ENCODE data around the gene HOXA5.
A peak's percentile ranks its signal among the peaks of the same experiment; 100 is the strongest.

The HOXA5 gene

DNA sequence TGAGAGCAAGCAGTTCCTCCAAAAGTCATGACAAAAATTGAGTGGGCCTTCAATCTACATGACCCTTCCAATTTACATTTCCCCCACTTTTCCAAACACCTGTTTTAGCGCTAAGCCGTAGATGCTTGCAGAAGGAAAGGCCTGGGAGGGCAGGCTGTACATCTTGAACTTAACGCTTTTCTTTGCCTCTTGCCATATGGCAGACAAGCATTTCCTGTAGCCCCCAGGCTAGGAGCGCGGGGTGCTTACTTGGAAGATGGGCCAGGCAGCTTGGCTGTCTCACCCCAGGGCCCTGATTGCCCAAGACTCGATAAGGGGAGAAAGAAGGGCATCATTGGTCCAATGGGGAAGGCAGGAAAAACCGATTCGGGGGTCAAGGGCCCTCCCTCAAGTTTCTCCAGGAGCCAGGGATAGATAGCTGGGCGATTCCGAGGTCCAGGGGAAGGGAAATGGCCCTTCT, 28.9 kb upstream of the HOXA5 start:
- no peak for DNase-seq (ENCODE audit: low read depth, low spot score)
- peak overlapping the region; percentile 93 for H3K27ac ChIP-seq

DNA sequence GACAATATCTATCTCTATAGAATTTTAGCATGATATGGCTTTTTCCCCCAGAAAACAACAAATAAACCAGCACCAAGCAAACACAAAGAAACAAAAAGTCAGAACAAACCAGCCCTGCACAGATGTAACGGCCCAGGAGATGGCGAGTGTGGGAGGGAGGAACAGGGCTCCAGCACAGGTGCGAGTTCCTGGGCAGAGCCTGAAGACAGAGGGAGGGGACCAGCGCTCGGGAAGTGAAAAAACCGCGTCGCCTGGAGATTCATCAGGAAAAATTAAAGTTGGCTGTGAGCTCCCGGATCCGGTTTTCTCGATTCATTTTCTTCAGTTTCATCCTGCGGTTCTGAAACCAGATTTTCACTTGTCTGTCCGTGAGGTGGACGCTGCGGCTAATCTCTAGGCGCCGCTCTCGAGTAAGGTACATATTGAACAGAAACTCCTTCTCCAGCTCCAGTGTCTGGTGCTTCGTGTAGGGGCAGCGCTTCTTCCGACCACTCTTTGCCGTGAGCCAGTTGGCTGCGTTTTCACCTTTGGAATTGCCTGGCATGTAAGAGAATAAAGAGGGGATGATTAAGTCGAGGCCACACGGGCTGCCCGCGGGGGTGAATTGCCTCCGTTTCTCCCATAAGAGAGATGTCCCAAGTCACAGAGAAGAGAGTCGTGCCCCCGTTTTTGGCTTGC, 28.3 kb upstream of the HOXA5 start:
- DNase-seq (ENCODE audit: low read depth, low spot score): no peak
- peak overlapping the region; percentile 93 for H3K27ac ChIP-seq

DNA sequence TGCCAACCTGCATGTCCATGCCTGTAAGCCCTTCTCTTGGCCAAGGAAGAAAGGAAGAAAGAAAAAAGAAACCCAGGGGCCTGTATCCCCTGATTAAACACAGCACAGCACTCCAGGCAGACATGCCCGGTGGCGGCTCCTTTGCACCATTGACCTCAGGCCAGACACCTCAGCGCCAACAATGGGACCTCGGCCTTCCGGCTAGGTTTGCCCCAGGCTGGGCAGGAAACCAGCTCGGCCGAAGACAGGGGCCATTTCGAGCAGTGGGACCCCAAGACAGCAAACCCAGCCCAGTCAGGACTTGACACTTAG, 27.8 kb upstream of the HOXA5 start:
- DNase-seq (ENCODE audit: low read depth, low spot score): no peak
- peak overlapping the region; percentile 93 for H3K27ac ChIP-seq

DNA sequence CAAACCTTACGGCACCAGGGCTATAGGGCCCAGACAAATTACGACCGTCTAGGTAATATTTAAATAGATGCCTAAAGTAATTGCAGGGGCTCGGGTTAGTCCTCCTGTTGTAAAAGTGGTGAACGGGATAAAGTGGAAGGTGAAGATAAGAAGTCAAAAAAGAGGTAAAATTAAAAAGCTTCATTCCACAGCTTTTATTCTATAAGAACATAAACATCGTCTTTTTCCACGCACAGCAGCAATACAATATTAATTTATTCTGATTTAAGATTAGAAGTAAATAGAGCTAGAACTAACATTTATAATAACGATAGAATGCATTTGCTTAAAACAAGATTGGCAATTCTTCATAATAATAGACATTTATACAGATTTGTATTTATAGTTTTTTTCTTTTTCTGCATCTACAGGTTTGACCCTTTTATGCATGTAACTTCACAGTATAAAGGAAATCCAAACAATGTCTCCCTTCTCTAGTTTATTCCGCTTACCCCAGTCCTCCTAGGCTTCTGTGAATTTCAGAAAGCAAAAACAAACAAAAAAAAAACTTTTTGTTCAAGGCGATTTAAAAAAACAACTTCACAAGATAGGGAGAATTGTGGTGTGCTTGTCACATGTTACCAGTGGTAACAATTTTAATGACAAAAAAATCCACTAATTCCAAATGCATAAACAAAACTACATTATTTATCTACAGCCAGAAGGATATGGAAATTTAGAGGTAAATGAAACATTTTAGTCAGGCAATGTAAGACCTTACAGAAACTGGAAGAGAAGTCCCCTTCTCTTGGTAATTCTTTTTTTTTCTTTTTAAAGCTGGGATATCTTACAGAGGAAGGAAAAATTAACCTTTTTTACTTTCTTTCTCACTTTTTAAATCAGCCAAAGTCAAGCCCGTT, 27.2 kb upstream of the HOXA5 start:
- peak overlapping the region; percentile 93 for H3K27ac ChIP-seq
- no peak for DNase-seq (ENCODE audit: low read depth, low spot score)

DNA sequence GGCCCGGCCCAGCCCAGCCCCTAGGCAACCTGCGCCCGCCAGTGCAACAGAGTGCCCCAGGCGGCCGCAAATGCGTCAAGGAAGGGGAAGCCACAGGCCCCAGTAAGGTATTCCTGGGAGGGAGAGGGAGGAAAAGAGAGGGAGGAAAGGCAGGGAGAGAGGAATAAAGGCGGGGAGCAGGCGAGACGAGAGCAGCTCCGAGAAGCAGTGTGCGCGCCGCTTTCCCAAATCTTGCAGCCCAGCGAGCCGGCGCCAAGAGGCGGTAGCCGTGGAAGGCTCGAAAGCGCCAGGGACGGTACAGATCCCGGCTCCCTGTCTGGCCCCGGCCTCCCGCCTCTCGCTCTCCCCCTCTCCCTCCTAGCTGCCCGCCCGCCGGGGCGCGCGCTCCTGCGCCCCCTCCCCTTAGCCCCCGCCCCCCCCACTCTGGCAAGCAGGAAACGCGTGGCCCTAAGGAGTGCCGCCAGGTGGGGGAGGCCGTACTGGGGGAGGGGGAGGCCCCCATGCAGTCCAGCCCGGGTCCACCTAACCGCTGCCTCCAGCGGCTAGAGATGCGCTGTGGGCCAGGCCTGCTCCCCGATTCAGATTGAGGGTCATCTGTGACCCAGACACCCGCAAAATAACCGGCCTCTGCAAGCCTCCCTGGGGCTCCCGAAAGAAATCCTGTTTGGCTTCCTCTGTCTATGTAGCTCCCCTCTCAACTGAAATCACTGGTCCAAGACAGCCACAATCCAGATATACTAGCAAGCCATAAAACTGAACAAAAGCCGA, 26.4 kb upstream of the HOXA5 start:
- no peak for DNase-seq (ENCODE audit: low read depth, low spot score)
- peak overlapping the region; percentile 93 for H3K27ac ChIP-seq

DNA sequence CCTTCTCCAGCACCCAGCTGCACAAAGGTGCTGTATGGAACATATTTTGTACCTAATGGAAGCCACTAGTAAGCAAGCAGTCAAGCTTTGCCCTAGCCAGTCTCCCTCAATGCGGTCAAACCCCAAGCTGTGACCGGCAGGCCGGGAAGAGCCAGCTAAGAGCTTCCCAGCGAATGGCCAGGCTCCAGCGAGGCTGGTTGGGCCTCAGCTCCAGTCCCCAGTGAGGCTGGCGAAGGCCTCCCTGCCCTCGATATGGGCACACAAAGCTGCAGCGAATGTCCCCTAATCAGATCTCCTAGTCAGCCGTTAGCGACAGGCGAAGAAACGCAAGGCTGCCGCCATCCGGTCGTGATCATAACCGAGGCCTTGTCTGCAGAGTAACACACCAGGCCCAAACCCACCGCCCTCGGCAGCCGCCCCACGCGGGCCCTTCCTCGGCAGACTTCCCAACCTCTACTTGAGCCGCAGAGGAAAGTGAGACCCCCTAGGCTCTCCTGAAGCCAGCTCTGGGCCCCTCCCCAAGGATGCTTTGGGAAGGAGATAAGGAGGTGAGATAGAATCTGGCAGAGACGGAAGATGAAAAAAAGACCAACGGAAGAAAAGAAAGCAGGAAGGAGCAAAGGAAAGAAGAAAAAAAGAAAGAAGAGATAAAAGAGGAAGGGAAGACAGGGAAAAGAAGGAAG, 24.9 kb upstream of the HOXA5 start:
- DNase-seq (ENCODE audit: low read depth, low spot score): no peak
- H3K27ac ChIP-seq: peak overlapping the region; percentile 93

DNA sequence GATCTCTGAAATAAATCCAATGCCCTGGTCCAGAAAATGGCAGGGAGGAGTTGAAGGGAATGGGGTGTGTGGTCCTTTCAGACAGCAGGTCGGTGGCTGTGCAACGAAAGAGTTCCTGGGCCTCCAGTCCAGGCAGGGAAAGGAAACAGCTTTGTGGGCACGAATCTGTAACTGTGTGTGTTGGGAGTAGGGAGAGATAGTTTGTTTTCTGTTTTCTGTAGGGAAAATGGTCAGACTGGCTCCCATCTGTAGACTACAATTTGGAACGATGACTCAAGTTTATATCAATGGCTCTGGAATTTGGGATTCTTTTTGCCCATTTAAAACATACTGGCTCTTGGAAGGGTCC, 24.4 kb upstream of the HOXA5 start:
- no peak for DNase-seq (ENCODE audit: low read depth, low spot score)
- H3K27ac ChIP-seq: peak overlapping the region; percentile 93

DNA sequence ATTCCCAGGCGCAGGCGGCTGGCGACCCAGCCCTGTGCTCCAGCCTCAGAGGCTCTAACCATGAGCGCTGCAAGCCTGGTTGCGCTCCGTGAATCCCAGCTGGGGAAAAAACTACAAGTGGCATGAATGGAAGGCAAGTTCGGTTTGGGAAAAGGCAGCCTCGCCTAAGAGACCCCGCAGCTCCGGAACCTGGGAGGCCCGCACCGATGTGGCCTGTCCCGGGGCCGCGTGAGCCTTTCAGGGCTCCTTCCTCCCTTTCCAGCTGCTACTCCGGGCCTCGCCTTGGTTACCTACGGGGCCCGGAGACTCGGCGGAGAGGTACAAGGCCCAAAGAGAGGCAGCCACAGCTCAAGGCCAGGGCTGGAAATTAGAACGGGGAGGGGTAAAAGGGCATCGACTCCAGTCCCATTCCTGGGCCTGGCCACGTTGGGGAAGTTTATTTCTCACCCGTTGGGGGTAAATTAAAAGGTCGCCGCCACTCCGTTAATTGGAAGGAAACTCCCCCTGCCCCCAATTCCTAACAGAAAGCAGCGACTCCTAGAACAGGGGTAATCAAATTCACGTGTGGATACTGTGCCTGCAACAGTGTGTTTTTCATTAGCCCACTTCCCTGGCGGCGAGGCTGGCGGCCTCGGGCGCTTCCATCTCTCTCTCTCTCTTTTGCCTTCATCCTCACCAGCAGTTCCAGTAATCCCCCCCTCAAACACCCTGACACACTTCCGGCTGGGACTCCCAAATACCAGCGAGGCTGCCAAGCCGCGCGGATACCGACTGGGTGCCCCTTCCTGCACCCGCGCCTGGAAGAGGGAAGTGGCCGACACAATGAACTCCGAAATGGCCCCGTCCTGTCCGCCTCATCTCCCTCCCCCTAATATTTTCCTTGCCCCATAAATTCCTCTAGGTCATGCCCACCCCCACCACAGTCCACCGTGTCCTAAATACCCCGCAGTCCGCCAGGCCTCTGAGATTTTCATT, 23.3 kb upstream of the HOXA5 start:
- H3K27ac ChIP-seq: peak overlapping the region; percentile 93
- no peak for DNase-seq (ENCODE audit: low read depth, low spot score)

DNA sequence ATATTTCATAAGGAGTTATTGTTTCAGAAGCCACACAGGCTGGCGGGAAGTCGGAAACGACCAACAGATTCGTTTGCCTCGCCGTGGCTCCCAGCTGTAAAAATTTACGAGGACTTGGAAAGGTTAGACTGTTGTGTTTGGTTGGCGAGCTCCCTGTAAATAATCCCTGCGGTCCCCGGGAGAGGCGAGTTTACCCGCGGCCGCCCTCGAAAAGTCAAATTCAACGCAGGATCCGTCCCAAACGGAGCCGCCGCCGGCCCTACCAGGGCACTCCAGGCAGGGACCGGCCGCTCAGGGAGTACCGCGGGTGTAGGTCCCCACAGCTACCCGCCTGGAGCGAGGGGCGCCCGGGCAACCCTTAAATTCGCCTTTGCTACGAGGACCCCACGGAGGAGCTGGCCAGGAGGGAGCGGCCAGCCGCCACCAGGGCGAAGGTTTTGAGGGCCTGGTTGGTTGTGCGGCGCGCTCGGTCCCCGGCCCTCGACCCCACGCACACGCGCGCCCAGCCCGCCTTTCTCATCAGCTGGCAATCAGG, 22.6 kb upstream of the HOXA5 start:
- peak overlapping the region; percentile 93 for H3K27ac ChIP-seq
- no peak for DNase-seq (ENCODE audit: low read depth, low spot score)

DNA sequence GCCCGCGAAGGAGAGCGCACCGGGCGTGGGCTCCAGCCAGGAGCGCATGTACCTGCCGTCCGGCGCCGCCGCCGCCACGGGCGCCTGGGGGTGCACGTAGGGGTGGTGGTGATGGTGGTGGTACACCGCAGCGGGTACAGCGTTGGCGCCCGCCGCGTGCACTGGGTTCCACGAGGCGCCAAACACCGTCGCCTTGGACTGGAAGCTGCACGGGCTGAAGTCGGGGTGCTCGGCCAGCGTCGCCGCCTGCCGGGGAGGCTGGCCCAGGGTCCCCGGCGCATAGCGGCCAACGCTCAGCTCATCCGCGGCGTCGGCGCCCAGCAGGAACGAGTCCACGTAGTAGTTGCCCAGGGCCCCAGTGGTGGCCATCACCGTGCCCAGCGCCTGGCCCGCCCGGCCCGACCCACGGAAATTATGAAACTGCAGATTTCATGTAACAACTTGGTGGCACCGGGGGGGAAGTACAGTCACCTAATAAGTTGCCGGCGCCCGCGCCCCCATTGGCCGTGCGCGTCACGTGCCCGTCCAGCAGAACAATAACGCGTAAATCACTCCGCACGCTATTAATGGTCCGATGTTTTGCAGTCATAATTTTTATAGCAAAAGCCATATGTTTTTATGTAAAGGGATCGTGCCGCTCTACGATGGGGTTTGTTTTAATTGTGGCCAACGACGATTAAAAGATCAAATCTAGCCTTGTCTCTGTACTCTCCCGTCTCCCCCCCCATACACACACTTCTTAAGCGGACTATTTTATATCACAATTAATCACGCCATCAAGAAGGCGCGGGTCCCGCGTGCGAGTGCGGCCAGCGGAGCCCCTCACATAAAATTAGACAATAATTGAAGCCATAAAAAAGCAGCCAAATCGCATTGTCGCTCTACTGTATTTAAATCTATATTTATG, 21.9 kb upstream of the HOXA5 start, which contains the start of gene HOXA9:
Gene HOXA9, minus strand, starts transcription at position 449 of the 907 bp plus-strand sequence. Its CDS starts 80 bp downstream, at position 369.
- peak within 1 kb of the TSS; percentile 93 for H3K27ac ChIP-seq
- peak; percentile 95 for DNase-seq (ENCODE audit: low read depth, low spot score)

DNA sequence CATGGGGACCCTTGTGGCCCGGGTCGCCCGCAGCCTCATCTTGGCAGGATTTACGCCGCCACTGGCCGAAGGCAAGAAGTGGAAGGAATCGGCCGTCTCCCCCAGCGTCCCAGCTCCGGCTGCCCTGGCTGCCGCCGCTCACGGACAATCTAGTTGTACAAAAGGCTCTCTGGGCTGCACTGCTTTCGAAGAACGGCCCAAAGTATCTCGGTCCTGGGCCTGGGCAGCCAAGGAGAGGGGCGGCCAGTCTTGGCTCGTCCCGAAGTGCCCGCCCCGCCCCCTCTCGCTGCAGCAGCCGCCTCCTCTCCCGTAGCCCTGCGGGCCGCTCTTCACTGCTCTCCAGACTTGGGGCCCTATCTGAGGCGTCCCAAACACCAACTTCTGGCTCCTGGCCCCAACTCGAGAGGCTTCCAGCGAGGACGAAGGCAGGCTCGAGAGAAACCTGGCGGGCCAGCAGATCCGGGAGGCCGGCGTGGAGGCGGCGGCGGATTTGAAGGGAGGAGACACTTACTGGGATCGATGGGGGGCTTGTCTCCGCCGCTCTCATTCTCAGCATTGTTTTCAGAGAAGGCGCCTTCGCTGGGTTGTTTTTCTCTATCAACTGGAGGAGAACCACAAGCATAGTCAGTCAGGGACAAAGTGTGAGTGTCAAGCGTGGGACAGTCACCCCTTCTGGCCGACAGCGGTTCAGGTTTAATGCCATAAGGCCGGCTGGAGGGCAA, 21.0 kb upstream of the HOXA5 start:
- DNase-seq (ENCODE audit: low read depth, low spot score): no peak
- H3K27ac ChIP-seq: peak overlapping the region; percentile 93

DNA sequence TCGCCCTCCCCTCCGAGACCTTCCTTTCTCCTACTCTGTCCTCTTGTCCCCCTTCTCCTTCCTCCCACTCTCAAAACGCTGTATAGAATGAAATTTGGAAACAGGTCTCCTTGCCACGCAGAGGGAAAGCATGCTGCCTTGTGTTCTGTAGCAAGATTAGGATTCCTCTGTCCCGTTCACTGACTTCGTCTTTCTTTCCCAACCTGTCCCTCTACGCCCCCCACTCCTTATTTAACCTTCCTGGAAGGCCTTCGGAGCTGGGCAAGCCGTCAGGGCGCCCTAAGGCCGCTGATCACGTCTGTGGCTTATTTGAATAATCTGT, 20.5 kb upstream of the HOXA5 start:
- peak overlapping the region; percentile 93 for H3K27ac ChIP-seq

DNA sequence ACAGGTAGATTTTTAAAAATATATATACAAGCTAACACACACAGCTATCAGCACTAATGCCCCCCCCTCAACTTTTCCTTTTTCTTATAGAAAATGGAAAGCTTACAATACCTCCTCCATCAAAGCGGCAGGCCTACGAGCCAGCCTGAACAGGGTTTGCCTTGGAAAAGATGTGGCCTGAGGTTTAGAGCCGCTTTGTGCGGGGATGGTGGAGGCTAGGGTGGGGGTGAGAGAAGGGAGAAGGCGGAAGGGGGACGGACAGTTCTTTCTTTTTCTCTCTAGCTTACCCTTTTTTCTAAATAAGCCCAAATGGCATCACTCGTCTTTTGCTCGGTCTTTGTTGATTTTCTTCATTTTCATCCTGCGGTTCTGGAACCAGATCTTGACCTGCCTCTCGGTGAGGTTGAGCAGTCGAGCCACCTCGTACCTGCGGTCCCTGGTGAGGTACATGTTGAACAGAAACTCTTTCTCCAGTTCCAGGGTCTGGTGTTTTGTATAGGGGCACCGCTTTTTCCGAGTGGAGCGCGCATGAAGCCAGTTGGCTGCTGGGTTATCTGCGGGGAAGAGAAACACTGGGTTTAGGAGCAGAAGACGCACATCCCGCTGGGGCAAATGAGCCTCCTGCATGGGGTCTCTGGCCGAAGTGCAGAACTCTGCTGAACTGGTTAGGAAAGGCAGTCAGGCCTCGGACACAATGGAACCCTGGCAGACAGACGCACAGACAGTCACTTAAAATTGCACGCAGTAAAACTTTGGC, 20.0 kb upstream of the HOXA5 start:
- DNase-seq (ENCODE audit: low read depth, low spot score): no peak
- peak overlapping the region; percentile 93 for H3K27ac ChIP-seq

More for the DNA sequence above, 20.5 kb upstream of the HOXA5 start:
- no peak for DNase-seq (ENCODE audit: low read depth, low spot score)

DNA sequence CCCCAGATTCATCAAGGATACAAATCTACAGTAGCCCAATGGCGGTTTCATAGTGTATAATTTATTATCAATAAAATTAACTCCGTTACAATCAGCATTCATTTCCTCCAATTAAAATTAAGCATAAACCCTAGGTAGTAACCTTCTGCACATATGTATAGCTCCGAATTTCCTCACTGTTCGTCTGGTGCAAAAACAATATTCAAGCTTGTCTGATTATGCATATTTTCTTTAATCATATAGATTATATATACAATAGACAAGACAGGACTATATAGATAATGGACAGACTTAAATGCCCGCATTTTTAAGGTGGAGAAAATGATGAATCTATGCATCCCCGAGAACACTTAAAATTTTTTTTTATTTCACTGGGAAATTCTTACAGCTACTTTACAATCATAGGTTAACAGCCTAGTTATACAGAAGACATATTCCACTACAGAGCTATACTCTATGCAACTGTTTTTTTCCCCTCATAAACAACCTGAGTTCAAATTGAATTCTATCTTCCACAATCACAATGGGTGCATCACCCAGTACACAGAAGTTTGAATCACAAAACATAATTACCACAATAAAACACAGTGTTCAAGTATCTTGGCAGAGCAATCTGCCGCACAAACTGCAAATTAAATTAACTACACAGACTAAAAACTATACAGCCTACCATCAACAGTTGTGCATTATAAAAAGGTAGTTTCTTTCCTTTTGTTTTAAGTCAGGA, 19.2 kb upstream of the HOXA5 start:
- DNase-seq (ENCODE audit: low read depth, low spot score): no peak
- peak overlapping the region; percentile 93 for H3K27ac ChIP-seq

DNA sequence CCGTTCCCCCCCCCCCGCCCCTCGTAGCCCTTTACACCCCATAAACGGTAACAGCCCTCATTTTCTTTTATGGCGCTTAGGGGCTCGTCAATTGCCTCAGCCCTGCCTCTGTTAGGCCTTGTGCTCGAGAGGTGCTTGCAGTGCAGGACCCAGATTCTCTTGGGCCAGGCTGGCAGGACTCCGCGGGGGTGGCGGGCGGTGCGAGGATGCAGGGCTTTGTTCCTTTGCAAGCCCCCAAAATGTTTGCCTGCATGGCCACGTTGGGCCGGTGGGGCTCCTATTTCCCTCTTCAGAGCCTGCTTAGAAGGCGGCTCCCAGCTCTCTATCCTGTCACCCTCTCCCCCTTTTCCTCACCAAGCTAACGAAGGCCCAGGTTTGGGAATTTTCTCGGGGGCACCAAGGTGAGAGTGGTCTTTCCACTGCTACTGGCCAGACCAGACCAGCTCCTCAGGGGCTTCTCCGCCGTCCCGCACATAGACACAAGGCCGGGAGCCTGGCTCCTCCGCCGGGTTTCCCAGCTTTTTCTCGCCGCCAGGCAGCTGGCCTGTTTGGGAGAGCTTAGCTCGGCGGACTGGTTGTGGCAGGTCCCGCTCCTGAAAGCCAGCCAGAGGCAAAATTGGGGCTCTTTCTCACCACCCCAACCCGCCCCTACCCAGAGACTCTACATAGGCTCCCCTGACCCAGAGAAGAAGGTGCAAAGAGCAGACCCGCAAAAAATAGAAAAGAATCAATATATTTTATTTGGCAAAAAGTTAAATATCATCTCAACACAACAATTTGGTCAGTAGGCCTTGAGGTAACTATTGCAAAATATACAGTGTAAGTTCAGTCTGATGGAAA, 18.5 kb upstream of the HOXA5 start:
- peak overlapping the region; percentile 93 for H3K27ac ChIP-seq
- DNase-seq (ENCODE audit: low read depth, low spot score): no peak

Measured in epithelial cell of prostate (primary cell).